Measurements from ENCODE around the gene BRINP1.

- no peak for TF ChIP-seq CTCF (conservative IDR thresholded peaks at IDR 0.05; ENCODE audit: low read depth, low read length)
- TF ChIP-seq EZH2 (IDR thresholded peaks at IDR 0.05; ENCODE audit: borderline replicate concordance, low read depth, low read length, poor library complexity, severe bottlenecking): no peak
Observed at GRCh38 chr9:119398350-119398749, 29.1 kb upstream of the BRINP1 start.
